ENCODE measurements around the gene CCDC184.

Gene CCDC184

GRCh38 chr12:48180857-48181495 is 2.5 kb upstream of the CCDC184 start:
- TF ChIP-seq EP300 (IDR thresholded peaks at IDR 0.05; ENCODE audit: borderline replicate concordance) (no peak), ZBTB7A (IDR thresholded peaks at IDR 0.05; ENCODE audit: low read depth) (no peak), MAX (IDR thresholded peaks at IDR 0.05) (no peak), TCF12 (IDR thresholded peaks at IDR 0.05; ENCODE audit: low read depth) (no peak), CREB1 (IDR thresholded peaks at IDR 0.05; ENCODE audit: low read depth) (no peak), RAD21 (IDR thresholded peaks at IDR 0.05; ENCODE audit: low read depth) (no peak), FOXM1 (IDR thresholded peaks at IDR 0.05; ENCODE audit: borderline replicate concordance, low read depth) (no peak), USF1 (IDR thresholded peaks at IDR 0.05) (no peak), YY1 (IDR thresholded peaks at IDR 0.05; ENCODE audit: low read depth) (no peak), TEAD4 (IDR thresholded peaks at IDR 0.05) (no peak), REST (IDR thresholded peaks at IDR 0.05; ENCODE audit: low read depth) (no peak)

- no peak for TF ChIP-seq MAX (IDR thresholded peaks at IDR 0.05)
- TF ChIP-seq EGR1 (IDR thresholded peaks at IDR 0.05) = no peak
- no peak for TF ChIP-seq ZBTB7A (IDR thresholded peaks at IDR 0.05; ENCODE audit: low read depth)
- no peak for TF ChIP-seq TAF1 (IDR thresholded peaks at IDR 0.05; ENCODE audit: low read depth)
- no peak for TF ChIP-seq EP300 (IDR thresholded peaks at IDR 0.05; ENCODE audit: borderline replicate concordance)
- no peak for TF ChIP-seq REST (IDR thresholded peaks at IDR 0.05; ENCODE audit: low read depth)
- TF ChIP-seq TEAD4 (IDR thresholded peaks at IDR 0.05) = no peak
- TF ChIP-seq TCF12 (IDR thresholded peaks at IDR 0.05; ENCODE audit: low read depth) = no peak
- no peak for TF ChIP-seq USF1 (IDR thresholded peaks at IDR 0.05)
- no peak for TF ChIP-seq YY1 (IDR thresholded peaks at IDR 0.05; ENCODE audit: low read depth)
- no peak for TF ChIP-seq CEBPB (IDR thresholded peaks at IDR 0.05)
- no peak for TF ChIP-seq NFIC (IDR thresholded peaks at IDR 0.05)
- no peak for TF ChIP-seq CREB1 (IDR thresholded peaks at IDR 0.05; ENCODE audit: low read depth)
- no peak for TF ChIP-seq FOXM1 (IDR thresholded peaks at IDR 0.05; ENCODE audit: borderline replicate concordance, low read depth)
- no peak for TF ChIP-seq RAD21 (IDR thresholded peaks at IDR 0.05; ENCODE audit: low read depth)
Observed at GRCh38 chr12:48182631-48183030, 813 bp upstream of the CCDC184 start.

- no peak for TF ChIP-seq NFIC (IDR thresholded peaks at IDR 0.05)
- TF ChIP-seq ZBTB7A (IDR thresholded peaks at IDR 0.05; ENCODE audit: low read depth) = 0 out of 2 replicates have a peak, but pooled peaks have one; percentile 14
- TF ChIP-seq MAX (IDR thresholded peaks at IDR 0.05) = no peak
Observed at GRCh38 chr12:48183876-48184548, 568 bp downstream of the CCDC184 start.

GRCh38 chr12:48184549-48184922 is 1.1 kb downstream of the CCDC184 start:
- TF ChIP-seq NFIC (IDR thresholded peaks at IDR 0.05) (no peak), EP300 (IDR thresholded peaks at IDR 0.05; ENCODE audit: borderline replicate concordance) (no peak), ZBTB7A (IDR thresholded peaks at IDR 0.05; ENCODE audit: low read depth) (no peak), CEBPB (IDR thresholded peaks at IDR 0.05) (no peak), REST (IDR thresholded peaks at IDR 0.05; ENCODE audit: low read depth) (no peak), USF1 (IDR thresholded peaks at IDR 0.05) (no peak), TEAD4 (IDR thresholded peaks at IDR 0.05) (no peak), FOXM1 (IDR thresholded peaks at IDR 0.05; ENCODE audit: borderline replicate concordance, low read depth) (no peak), RAD21 (IDR thresholded peaks at IDR 0.05; ENCODE audit: low read depth) (no peak), EGR1 (IDR thresholded peaks at IDR 0.05) (no peak), MAX (IDR thresholded peaks at IDR 0.05) (no peak), YY1 (IDR thresholded peaks at IDR 0.05; ENCODE audit: low read depth) (no peak), TCF12 (IDR thresholded peaks at IDR 0.05; ENCODE audit: low read depth) (no peak), TAF1 (IDR thresholded peaks at IDR 0.05; ENCODE audit: low read depth) (no peak), CREB1 (IDR thresholded peaks at IDR 0.05; ENCODE audit: low read depth) (no peak)

Measured in Ishikawa (cell line).